Omental fat pad (tissue), 4 donors: Measurements from ENCODE around the gene G6PC1. TPM values are rescaled to one million over a fixed set of nuclear protein-coding genes. Genes with fewer than 3 reads are reported as not detected.
"Not testable (repeated sequence)": the region's sequence is repeated elsewhere in the genome, so short reads cannot be mapped to it uniquely, and the experiment has no call there.

ENCODE experiments used
- ATAC-seq: fragments of 150-250 bp; one replicate; pipeline ENCODE4 v1.9.1; 2016; ENCODE audit warnings: mild to moderate bottlenecking, moderate library complexity; ENCODE audit not compliant: low FRiP score
- DNase-seq: peaks from one replicate; pipeline ENCODE4 v3.0.0-alpha.2; 2019; ENCODE audit warnings: low spot score
- CTCF ChIP-seq, 3 donors: fragments of 450-650 bp; IDR thresholded peaks; one replicate each; pipeline ENCODE4 v1.5.1; 2016 to 2017; ENCODE audit warnings: antibody characterized with exemption in 3 of 3, mild to moderate bottlenecking in 3 of 3, moderate library complexity in 2 of 3
- total RNA-seq, 4 donors: library from RNA; depleted of rRNA; stranded (reverse); fragments of >200 nt; gene quantifications; one replicate each; pipeline ENCODE4 v1.1.0, GENCODE V29; 2016

G6PC1 gene
- total RNA-seq, 4 donors from 2014 or later: not detected

- DNase-seq: no peak
- TF ChIP-seq CTCF (IDR thresholded peaks at IDR 0.05): no peak
- no peak for ATAC-seq
Observed at GRCh38 chr17:42920106-42920900, 19.7 kb downstream of the G6PC1 start.

- TF ChIP-seq CTCF (IDR thresholded peaks at IDR 0.05): no peak
- DNase-seq: no peak
- no peak for ATAC-seq
Observed at GRCh38 chr17:42920922-42921321, 20.3 kb downstream of the G6PC1 start.

- no peak for DNase-seq
- no peak for TF ChIP-seq CTCF (IDR thresholded peaks at IDR 0.05)
- no peak for ATAC-seq
Observed at GRCh38 chr17:42922294-42922693, 21.7 kb downstream of the G6PC1 start.

- not testable (repeated sequence) for DNase-seq, ATAC-seq
Observed at GRCh38 chr17:42923472-42923871, 22.9 kb downstream of the G6PC1 start.

GRCh38 chr17:42924891-42925290, 24.3 kb downstream of the G6PC1 start:
- no peak for TF ChIP-seq CTCF (IDR thresholded peaks at IDR 0.05)
- ATAC-seq: no peak
- no peak for DNase-seq

- no peak for DNase-seq
- peak in 1 of 3 donors; percentile 30 for TF ChIP-seq CTCF (IDR thresholded peaks at IDR 0.05)
Observed at GRCh38 chr17:42928714-42929496, 28.3 kb downstream of the G6PC1 start.

GRCh38 chr17:42929497-42929844, 28.9 kb downstream of the G6PC1 start:
- TF ChIP-seq CTCF (IDR thresholded peaks at IDR 0.05): no peak
- ATAC-seq (no peak), DNase-seq (no peak)

More at GRCh38 chr17:42928714-42929496, 28.3 kb downstream of the G6PC1 start:
- ATAC-seq: peak; percentile 95
